Spleen (tissue), 11 donors: ENCODE results near the gene SLC5A9. TPM values are rescaled to one million over a fixed set of nuclear protein-coding genes. Genes with fewer than 3 reads are reported as not detected.

Source experiments
- DNase-seq: peaks from one replicate; pipeline ENCODE4 v3.0.0-alpha.2; 2020
- H3K27ac ChIP-seq, 8 donors: fragments of 200-600 bp; sonication (generic) in 7 of 8; 1 replicate in 4 of 8; 2 replicates in 4 of 8; pipeline versions ENCODE4 v1.5.0 to v1.8.0; 2016 to 2021; ENCODE audit warnings: inconsistent platforms in 4 of 8, mild to moderate bottlenecking in 4 of 8, moderate library complexity in 1 of 8
- H3K27me3 ChIP-seq, 7 donors: fragments of 200-600 bp; sonication (generic) in 6 of 7; replicated peaks in 1 of 7; 1 replicate in 4 of 7; 2 replicates in 3 of 7; pipeline versions ENCODE4 v1.5.0 to v1.8.0; 2016 to 2021; ENCODE audit warnings: inconsistent platforms in 3 of 7, mild to moderate bottlenecking in 1 of 7
- H3K36me3 ChIP-seq, 6 donors: fragments of 200-600 bp; sonication (generic) in 5 of 6; 1 replicate in 4 of 6; 2 replicates in 2 of 6; pipeline versions ENCODE4 v1.5.0 to v1.8.0; 2016 to 2021; ENCODE audit warnings: inconsistent platforms in 2 of 6
- H3K4me1 ChIP-seq, 6 donors: fragments of 200-600 bp; sonication (generic) in 5 of 6; 1 replicate in 3 of 6; 2 replicates in 3 of 6; pipeline versions ENCODE4 v1.5.0 to v1.8.0; 2016 to 2021; ENCODE audit warnings: inconsistent platforms in 3 of 6
- H3K4me3 ChIP-seq, 8 donors: fragments of 200-600 bp; sonication (generic) in 7 of 8; 1 replicate in 4 of 8; 2 replicates in 4 of 8; pipeline versions ENCODE4 v1.5.0 to v1.8.0; 2016 to 2021; ENCODE audit warnings: inconsistent platforms in 4 of 8, mild to moderate bottlenecking in 4 of 8, moderate library complexity in 2 of 8
- H3K9me3 ChIP-seq, 8 donors: fragments of 200-600 bp; sonication (generic) in 7 of 8; 1 replicate in 4 of 8; 2 replicates in 4 of 8; pipeline versions ENCODE4 v1.5.0 to v1.8.0; 2016 to 2021; ENCODE audit warnings: inconsistent platforms in 4 of 8
- CTCF ChIP-seq, 11 experiments: fragments of 200-600 bp in 7 of 11; fragments of 450-650 bp in 4 of 11; sonication (generic) in 4 of 11; IDR thresholded peaks in 8 of 11; conservative IDR thresholded peaks in 3 of 11; 1 replicate in 7 of 11; 2 replicates in 4 of 11; pipeline versions ENCODE4 v1.4.0 to v1.8.0; 2016 to 2021; ENCODE audit warnings: antibody characterized with exemption in 11 of 11, inconsistent platforms in 4 of 11, mild to moderate bottlenecking in 1 of 11
- POLR2A ChIP-seq, 3 donors: fragments of 450-650 bp; IDR thresholded peaks; one replicate each; pipeline ENCODE4 v1.5.1; 2017; ENCODE audit warnings: antibody characterized with exemption in 3 of 3, mild to moderate bottlenecking in 1 of 3
- POLR2AphosphoS5 ChIP-seq, 3 donors: sonication (generic); formaldehyde crosslinking; IDR thresholded peaks; one replicate each; pipeline ENCODE4 v1.5.1; 2017; ENCODE audit warnings: antibody characterized with exemption in 3 of 3
- WGBS, 5 donors: extraction: QIAGEN DNeasy Blood & Tissue Kit in 3 of 5; methylation state at CpG; one replicate each; pipeline versions ENCODE4 v1.1.5 to v1.1.7; 2013 to 2018; 5-methylcytosine and 5-hydroxymethylcytosine counted together
- intact Hi-C: fragments of 100-400 bp; cut with DNase I; formaldehyde crosslinking; loops from one replicate; pipeline ENCODE4 v1.15.0; 2023; ENCODE audit warnings: low total_unique reads
- polyA plus RNA-seq, 3 donors: library from polyadenylated mRNA; stranded (reverse); fragments of 200-250 nt; gene quantifications; one replicate each; pipeline ENCODE4 v1.2.1, GENCODE V29; 2013
- total RNA-seq, 7 donors: library from RNA; depleted of rRNA in 3 of 7; stranded (reverse); fragments of >200 nt in 3 of 7; fragmentation: NEBNext Ultra II Directional in 4 of 7; extraction: Animal tissue kit (Norgen Biotek cat#: 25700) in 4 of 7; gene quantifications; one replicate each; pipeline versions ENCODE4 v1.1.0 to v1.2.1, GENCODE V29; 2016 to 2021
- donor health status: healthy with polysubstance abuse.
- donor health status: DM: no; HTN: no; CAD: no; lungs with moderate emphysema.
- donor health status: DM: no; HTN: no; CAD: no.
- donor health status: Bipolar disorder and iron deficiency.
- donor health status: healthy.
- donor health status: DM: no; HTN: no; CAD: no.
- donor health status: DM: yes; HTN: yes; CAD: no.

SLC5A9 gene
- total and polyA plus RNA-seq, 10 donors = 0.51 to 2.1 (median 0.90) TPM

GRCh38 chr1:48242141-48242736, 19.7 kb downstream of the SLC5A9 start:
- DNase-seq = no peak
- 86 to 92% (median 91%) methylated on average over 12 of the region's 12 CpGs for WGBS, 5 donors

GRCh38 chr1:48245106-48245505, 22.6 kb downstream of the SLC5A9 start:
- intact Hi-C loops = no loop called here
- WGBS, 5 donors = 3 to 15% (median 9%) methylated on average over 2 of the region's 2 CpGs
- no peak for DNase-seq

More at GRCh38 chr1:48242141-48242736, 19.7 kb downstream of the SLC5A9 start:
- peaks cover 0 to 61% (median 43%) of the 10 kb centered on the region in 6 donors for H3K4me1 ChIP-seq
- H3K27ac ChIP-seq = peak overlapping the region in 4 of 8 donors; percentile 22 to 95 (median 46)
- H3K9me3 ChIP-seq = no peaks in the 10 kb centered on the region
- H3K27me3 ChIP-seq = no peaks in the 10 kb centered on the region
- no peak overlapping the region for H3K4me3 ChIP-seq
- intact Hi-C loops = no loop called here
- TF ChIP-seq CTCF (IDR thresholded peaks at IDR 0.05 in 8 of 11, conservative IDR thresholded peaks at IDR 0.05 in 3 of 11) = no peak
- TF ChIP-seq POLR2AphosphoS5 (IDR thresholded peaks at IDR 0.05) = no peak
- no peak for TF ChIP-seq POLR2A (IDR thresholded peaks at IDR 0.05)
- H3K36me3 ChIP-seq = no peaks in the 10 kb centered on the region

GRCh38 chr1:48246727-48247126, 24.2 kb downstream of the SLC5A9 start:
- H3K4me1 ChIP-seq = peaks cover 0 to 61% (median 37%) of the 10 kb centered on the region in 6 donors
- no peaks in the 10 kb centered on the region for H3K27me3 ChIP-seq
- peak; percentile 79 for DNase-seq
- H3K27ac ChIP-seq = peak overlapping the region in 4 of 8 donors; percentile 15 to 95 (median 90)
- H3K36me3 ChIP-seq = no peaks in the 10 kb centered on the region
- WGBS, 5 donors = 46 to 74% (median 57%) methylated on average over 1 of the region's 1 CpG
- no peaks in the 10 kb centered on the region for H3K9me3 ChIP-seq
- TF ChIP-seq CTCF (IDR thresholded peaks at IDR 0.05 in 8 of 11, conservative IDR thresholded peaks at IDR 0.05 in 3 of 11) (no peak), POLR2A (IDR thresholded peaks at IDR 0.05) (no peak), POLR2AphosphoS5 (IDR thresholded peaks at IDR 0.05) (no peak)
- no peak overlapping the region for H3K4me3 ChIP-seq
- intact Hi-C loops = no loop called here

More at GRCh38 chr1:48245106-48245505, 22.6 kb downstream of the SLC5A9 start:
- Histone ChIP-seq H3K4me3 (peak overlapping the region in 2 of 8 donors; percentile 4 to 48), H3K36me3 (no peaks in the 10 kb centered on the region), H3K27ac (peak overlapping the region; percentile 28 to 95 (median 86)), H3K4me1 (peaks cover 0 to 65% (median 45%) of the 10 kb centered on the region in 6 donors), H3K27me3 (no peaks in the 10 kb centered on the region), H3K9me3 (no peaks in the 10 kb centered on the region)
- TF ChIP-seq POLR2AphosphoS5 (IDR thresholded peaks at IDR 0.05) (peak in 1 of 3 donors; percentile 81), POLR2A (IDR thresholded peaks at IDR 0.05) (no peak)

- H3K4me1 ChIP-seq = peaks cover 0 to 53% (median 30%) of the 10 kb centered on the region in 6 donors
- no peak overlapping the region for H3K4me3 ChIP-seq
- WGBS, 5 donors = 75 to 92% (median 87%) methylated on average over 4 of the region's 4 CpGs
- DNase-seq = no peak
- H3K36me3 ChIP-seq = no peaks in the 10 kb centered on the region
- TF ChIP-seq POLR2A (IDR thresholded peaks at IDR 0.05) (no peak), POLR2AphosphoS5 (IDR thresholded peaks at IDR 0.05) (no peak), CTCF (IDR thresholded peaks at IDR 0.05 in 8 of 11, conservative IDR thresholded peaks at IDR 0.05 in 3 of 11) (no peak)
- H3K27ac ChIP-seq = peak overlapping the region in 1 of 8 donors; percentile 95
- H3K9me3 ChIP-seq = no peaks in the 10 kb centered on the region
- H3K27me3 ChIP-seq = no peaks in the 10 kb centered on the region
- intact Hi-C loops = no loop called here
Observed at GRCh38 chr1:48248356-48248755, 25.8 kb downstream of the SLC5A9 start.
